A673 (cell line): ENCODE results near the gene RPTOR. TPM values are rescaled to one million over a fixed set of nuclear protein-coding genes. Genes with fewer than 3 reads are reported as not detected.

Experiments used
- BruUV-seq: library from RNA; stranded (reverse); fragments of 400-500 nt; replicated peaks from 2 replicates; lab custom pipeline; 2021; lab: Mats Ljungman, UMichigan
- CTCF ChIA-PET: fragments of 300-600 bp; sonication (Branson Sonifier 250); formaldehyde crosslinking; loops from one replicate; lab custom pipeline; 2022; ENCODE audit warnings: antibody characterized with exemption; lab: Charles Lee
- POLR2A ChIA-PET: fragments of 300-600 bp; sonication (Branson Sonifier 250); formaldehyde crosslinking; loops from one replicate; lab custom pipeline; 2022; ENCODE audit warnings: antibody characterized with exemption; ENCODE audit not compliant: low non-redundant PET; lab: Charles Lee
- DNase-seq: peaks from one replicate; pipeline ENCODE4 v3.0.0-alpha.2; 2015; ENCODE audit warnings: low spot score
- H3K27ac ChIP-seq: fragments of 200-600 bp; sonication (generic); 2 replicates; pipeline ENCODE4 v1.5.1; 2016; ENCODE audit warnings: mixed run types, low read depth, mild to moderate bottlenecking, mixed read lengths, antibody characterized with exemption, low read length; ENCODE audit not compliant: poor library complexity, severe bottlenecking
- H3K27me3 ChIP-seq: fragments of 200-600 bp; sonication (generic); replicated peaks from 2 replicates; pipeline ENCODE4 v1.6.1; 2017; ENCODE audit warnings: mixed run types, low read depth, mild to moderate bottlenecking, mixed read lengths, antibody characterized with exemption, low read length; ENCODE audit not compliant: insufficient read depth, poor library complexity
- H3K36me3 ChIP-seq: fragments of 200-600 bp; sonication (generic); 2 replicates; pipeline ENCODE4 v1.6.1; 2016; ENCODE audit warnings: mixed run types, mild to moderate bottlenecking, mixed read lengths, antibody characterized with exemption, low read length; ENCODE audit not compliant: insufficient read depth, poor library complexity, severe bottlenecking
- H3K4me1 ChIP-seq: fragments of 200-600 bp; sonication (generic); 2 replicates; pipeline ENCODE4 v1.6.1; 2017; ENCODE audit warnings: mixed run types, mild to moderate bottlenecking, mixed read lengths, antibody characterized with exemption, low read length; ENCODE audit not compliant: insufficient read depth, poor library complexity, severe bottlenecking
- H3K4me3 ChIP-seq: fragments of 200-600 bp; sonication (generic); 2 replicates; pipeline ENCODE4 v1.5.1; 2016; ENCODE audit warnings: low read depth, mixed run types, mild to moderate bottlenecking, mixed read lengths, low read length; ENCODE audit not compliant: poor library complexity, severe bottlenecking
- H3K9me3 ChIP-seq: fragments of 200-600 bp; sonication (generic); 2 replicates; pipeline ENCODE4 v1.6.1; 2016; ENCODE audit warnings: mixed run types, low read depth, mild to moderate bottlenecking, mixed read lengths, antibody characterized with exemption, low read length; ENCODE audit not compliant: poor library complexity, severe bottlenecking
- CTCF ChIP-seq: fragments of 300-800, 200-600 bp; sonication (generic); conservative IDR thresholded peaks from 2 replicates; pipeline ENCODE4 v1.5.1; 2017; ENCODE audit warnings: low read depth, mild to moderate bottlenecking, antibody characterized with exemption, low read length, moderate library complexity, mixed read lengths
- EZH2 ChIP-seq: fragments of 200-600 bp; sonication (generic); IDR thresholded peaks from 2 replicates; pipeline ENCODE4 v1.6.1; 2017; ENCODE audit warnings: borderline replicate concordance, low read depth, mild to moderate bottlenecking, mixed read lengths, antibody characterized with exemption, low read length; ENCODE audit not compliant: poor library complexity, severe bottlenecking
- intact Hi-C: fragments of 100-400 bp; cut with micrococcal nuclease; formaldehyde crosslinking; loops from one replicate; pipeline ENCODE4 v1.10.0; 2022; ENCODE audit not compliant: unreplicated experiment
- total RNA-seq: library from RNA; stranded (reverse); gene quantifications from 2 replicates; pipeline ENCODE4 v1.2.3, GENCODE V29; 2021

Gene RPTOR
- total RNA-seq, 1 experiment from 2014 or later: 55.2 TPM

DNA sequence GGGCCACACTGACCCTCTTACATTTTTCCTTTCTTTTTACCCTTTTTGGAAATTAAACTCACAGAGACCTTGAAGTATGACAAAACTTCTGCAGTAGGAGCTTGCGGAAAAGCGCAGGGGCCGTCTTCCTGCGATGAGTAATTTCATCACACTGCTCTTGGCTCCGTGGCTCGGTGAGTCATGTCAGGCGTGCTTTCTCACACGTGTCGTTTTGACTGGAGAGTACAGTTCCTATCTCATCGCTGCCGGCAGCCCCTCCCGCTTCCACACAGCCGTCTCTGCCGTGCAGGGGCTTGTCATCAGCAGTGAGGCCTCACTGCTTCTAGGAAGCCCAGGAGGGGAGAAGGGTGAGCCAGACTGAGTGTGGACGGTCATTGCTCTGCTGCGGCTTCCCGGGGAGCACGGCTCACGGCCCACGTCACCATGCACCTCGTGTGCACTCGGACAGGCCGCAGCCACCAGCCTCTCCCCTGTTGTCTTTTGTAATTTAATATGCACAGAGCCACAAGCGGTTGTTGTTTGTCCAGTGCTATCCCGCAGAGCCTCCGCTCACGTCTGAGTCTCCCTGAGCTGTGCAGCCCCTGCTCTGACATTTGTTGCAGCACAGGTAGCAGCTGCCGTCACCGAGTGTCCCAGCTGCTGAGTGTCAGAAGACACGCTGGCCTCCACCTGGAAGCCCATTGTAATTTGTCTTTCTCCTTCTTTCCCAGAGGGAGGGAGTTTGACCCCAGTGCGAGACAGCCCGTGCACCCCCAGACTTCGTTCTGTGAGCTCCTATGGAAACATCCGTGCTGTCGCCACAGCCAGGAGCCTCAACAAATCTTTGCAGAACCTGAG, 347.6 kb downstream of the RPTOR start:
- H3K36me3 ChIP-seq: peaks cover 2% of the 10 kb centered on the region
- no peaks in the 10 kb centered on the region for H3K27me3 ChIP-seq
- DNase-seq: no peak
- TF ChIP-seq EZH2 (no peak), CTCF (no peak)
- H3K4me3 ChIP-seq: no peak overlapping the region
- POLR2A ChIA-PET: no interaction called here
- no peaks in the 10 kb centered on the region for H3K9me3 ChIP-seq
- intact Hi-C loops: no loop called here
- no peak overlapping the region for H3K27ac ChIP-seq
- no peaks in the 10 kb centered on the region for H3K4me1 ChIP-seq
- no TSS peak for BruUV-seq
- CTCF ChIA-PET: interaction anchor here (0.6 kb wide), 1 partner anchor 369 kb away, joined by 3 read pairs; no protein-coding TSS in a partner anchor

- no peaks in the 10 kb centered on the region for H3K9me3 ChIP-seq
- TF ChIP-seq CTCF (no peak), EZH2 (no peak)
- BruUV-seq: no TSS peak
- no peak overlapping the region for H3K27ac ChIP-seq
- ChIA-PET POLR2A (no interaction called here), CTCF (interaction anchor here (0.6 kb wide), 1 partner anchor 370 kb away, joined by 3 read pairs; no protein-coding TSS in a partner anchor)
- no peak for DNase-seq
- H3K36me3 ChIP-seq: peaks cover 2% of the 10 kb centered on the region
- intact Hi-C loops: no loop called here
- H3K27me3 ChIP-seq: no peaks in the 10 kb centered on the region
- H3K4me3 ChIP-seq: no peak overlapping the region
- H3K4me1 ChIP-seq: no peaks in the 10 kb centered on the region
Observed at GRCh38 chr17:80892900-80893603, 348.4 kb downstream of the RPTOR start.

GRCh38 chr17:80893604-80894438, 349.2 kb downstream of the RPTOR start:
- H3K36me3 ChIP-seq: peaks cover 1% of the 10 kb centered on the region

More at GRCh38 chr17:80893604-80894438, 349.2 kb downstream of the RPTOR start:
- no peak for DNase-seq
- ChIA-PET POLR2A (no interaction called here), CTCF (no interaction called here)
- Histone ChIP-seq H3K27ac (no peak overlapping the region), H3K9me3 (no peaks in the 10 kb centered on the region), H3K4me3 (no peak overlapping the region), H3K27me3 (no peaks in the 10 kb centered on the region), H3K4me1 (no peaks in the 10 kb centered on the region)
- no peak for TF ChIP-seq CTCF
- TF ChIP-seq EZH2: no peak
- no TSS peak for BruUV-seq
- intact Hi-C loops: no loop called here
